Measurements from ENCODE around the gene TNFRSF1A.
A peak's percentile ranks its signal among the peaks of the same experiment; 100 is the strongest.

DNA sequence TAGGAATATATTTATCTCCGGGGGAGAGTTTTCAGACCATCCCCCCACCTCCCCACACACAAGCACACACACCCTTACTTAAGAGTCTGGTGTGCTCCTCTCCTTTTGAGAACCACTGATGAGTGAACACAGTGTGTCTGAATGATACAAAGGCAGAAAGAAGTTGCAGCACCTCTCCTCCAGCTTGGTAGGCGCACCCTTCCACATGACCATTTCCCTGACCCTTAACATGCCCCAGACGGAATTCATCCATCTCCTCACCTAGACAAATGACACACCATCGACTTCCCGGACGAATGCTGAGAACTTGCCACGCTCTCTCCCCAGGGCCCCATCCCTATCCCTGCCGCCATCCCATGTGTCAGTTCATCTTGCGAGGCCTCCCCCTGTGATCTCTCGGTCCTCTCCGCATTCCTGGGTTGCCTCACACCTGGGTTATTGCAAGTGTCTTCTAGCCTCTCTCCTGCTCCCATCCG, 3.9 kb downstream of the TNFRSF1A start:
- TF ChIP-seq EP300 (IDR thresholded peaks at IDR 0.05) (peak in 1 of 2 donors; percentile 6), CTCF (IDR thresholded peaks at IDR 0.05) (no peak), POLR2A (IDR thresholded peaks at IDR 0.05) (no peak)

Measured in tibial nerve (tissue), 4 donors.